Fibroblast of the aortic adventitia (primary cell): ENCODE measurements around the gene SEC14L2. TPM values are rescaled to one million over a fixed set of nuclear protein-coding genes. Genes with fewer than 3 reads are reported as not detected.

ENCODE experiments used
- DNase-seq: peaks from one replicate; pipeline ENCODE4 v3.0.0-alpha.2; 2010; ENCODE audit warnings: low read depth
- H3K4me3 ChIP-seq: 2 replicates; pipeline ENCODE4 v1.5.1; 2011; ENCODE audit warnings: low read depth, mild to moderate bottlenecking, control low read depth, low read length, moderate library complexity
- CTCF ChIP-seq: IDR thresholded peaks from 2 replicates; pipeline ENCODE4 v1.5.1; 2011; ENCODE audit warnings: mild to moderate bottlenecking, low read length, control low read depth, inconsistent platforms; ENCODE audit not compliant: insufficient read depth
- total RNA-seq: library from RNA; depleted of rRNA; stranded (reverse); fragments of >200 nt; gene quantifications from 2 replicates; pipeline ENCODE4 v1.2.3, GENCODE V29; 2012; ENCODE audit warnings: low replicate concordance

Gene SEC14L2
- total RNA-seq = 5.8 and 14.8 TPM in 2 replicates

GRCh38 chr22:30396871-30397655 is at the start of gene SEC14L2:
Gene SEC14L2 (plus strand): TSS chr22:30397018. CDS start chr22:30397117, 99 bp downstream.
- peak within 1 kb of the TSS; percentile 72 for H3K4me3 ChIP-seq
- peak; percentile 44 for DNase-seq
- TF ChIP-seq CTCF = no peak

- DNase-seq = no peak
- no peak for TF ChIP-seq CTCF
- no peak overlapping the region for H3K4me3 ChIP-seq
These were observed 49.4 kb upstream of the SEC14L2 start for GRCh38 chr22:30347255-30347892.

- no peak for DNase-seq
- no peak for TF ChIP-seq CTCF
- no peak overlapping the region for H3K4me3 ChIP-seq
These were observed 48.4 kb upstream of the SEC14L2 start for GRCh38 chr22:30348404-30348803.

GRCh38 chr22:30348809-30349208 is 48.0 kb upstream of the SEC14L2 start:
- H3K4me3 ChIP-seq = no peak overlapping the region
- DNase-seq = peak; percentile 16
- no peak for TF ChIP-seq CTCF

GRCh38 chr22:30351226-30351625 is 45.6 kb upstream of the SEC14L2 start:
- DNase-seq = no peak

GRCh38 chr22:30354644-30355043 is 42.2 kb upstream of the SEC14L2 start:
- no peak for DNase-seq
- no peak for TF ChIP-seq CTCF
- no peak overlapping the region for H3K4me3 ChIP-seq

More at GRCh38 chr22:30351226-30351625, 45.6 kb upstream of the SEC14L2 start:
- TF ChIP-seq CTCF = no peak
- H3K4me3 ChIP-seq = no peak overlapping the region
